Measurements from ENCODE around the gene MACROD2.

The MACROD2 gene

DNA sequence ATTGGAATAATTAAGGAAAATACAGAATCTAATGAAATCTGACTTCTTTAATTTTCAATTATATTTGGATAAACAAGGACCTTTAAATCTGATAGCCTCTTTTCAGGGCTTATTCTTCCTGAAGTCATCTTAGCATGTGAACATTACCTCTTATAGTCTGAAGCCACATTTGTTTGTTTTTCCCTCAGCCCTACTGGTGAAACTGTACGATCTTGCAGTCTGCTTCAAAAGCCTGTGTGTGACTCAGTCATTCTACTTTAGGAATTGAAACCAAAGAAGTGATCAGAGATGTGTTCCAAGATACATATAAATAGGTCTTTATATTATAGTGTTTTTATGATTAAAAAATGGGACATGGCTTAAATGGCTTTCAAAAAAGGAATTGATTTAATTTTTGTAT lies 67.5 kb downstream of the MACROD2 start:
- no peak for DNase-seq (ENCODE audit: low read depth in 2 of 2)

DNA sequence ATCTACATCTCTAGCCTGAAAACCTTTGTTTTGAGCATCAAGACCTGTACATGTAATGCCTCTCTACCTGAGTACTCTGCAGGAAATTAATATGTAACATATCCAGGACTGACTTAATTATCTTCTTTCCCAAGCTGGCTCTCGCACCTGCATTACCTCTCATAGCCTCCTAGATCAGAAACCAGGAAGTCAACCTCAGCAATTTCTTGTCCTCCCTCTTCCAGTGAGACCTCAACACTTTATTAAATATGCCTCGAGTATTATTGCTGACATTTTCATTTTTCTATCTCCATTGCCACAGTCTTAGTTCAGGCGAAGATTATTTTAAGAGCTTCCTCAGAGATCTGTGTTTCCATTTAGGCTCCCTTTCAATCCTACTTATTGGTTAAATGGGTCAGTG lies 69.0 kb downstream of the MACROD2 start:
- no peak for DNase-seq (ENCODE audit: low read depth in 2 of 2)

DNA sequence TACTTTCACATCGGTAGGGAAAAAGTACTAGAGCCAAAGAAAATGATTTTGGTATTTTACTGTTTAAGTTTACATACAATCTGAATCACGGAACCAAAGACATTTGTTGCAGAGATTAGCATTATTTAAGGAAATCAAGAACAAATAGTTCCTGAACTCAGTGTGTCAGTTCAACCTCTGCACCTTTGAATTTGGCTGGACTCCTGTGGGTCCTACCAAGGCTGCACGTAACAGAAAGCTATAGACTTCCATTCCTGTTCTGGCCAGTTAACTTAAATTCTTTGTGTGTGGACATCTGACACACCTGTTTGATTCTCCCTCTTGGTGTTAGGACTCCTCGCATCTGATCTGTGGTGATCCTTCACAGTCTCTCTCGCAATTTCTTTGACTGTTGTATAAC lies 69.6 kb downstream of the MACROD2 start:
- no peak for DNase-seq (ENCODE audit: low read depth in 2 of 2)

DNA sequence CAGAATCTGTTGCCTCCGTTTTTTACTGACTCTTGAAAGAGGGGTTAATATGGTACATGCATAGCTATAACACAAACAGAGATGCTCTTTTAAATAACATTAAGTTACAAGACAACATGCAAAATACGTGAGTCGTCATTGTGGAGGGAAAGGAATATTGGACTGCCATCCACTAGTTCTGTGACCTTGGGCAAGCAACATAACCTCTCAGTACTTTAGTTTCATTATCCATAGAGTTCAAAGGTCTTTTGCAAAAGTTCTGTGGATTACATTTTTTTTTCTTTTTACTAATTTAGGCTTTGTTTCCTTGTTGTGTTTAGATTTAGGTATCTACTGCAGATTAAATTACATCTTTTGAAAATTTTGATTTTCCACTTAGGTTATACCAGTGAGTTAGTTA lies 70.5 kb downstream of the MACROD2 start:
- no peak for DNase-seq (ENCODE audit: low read depth in 2 of 2)

DNA sequence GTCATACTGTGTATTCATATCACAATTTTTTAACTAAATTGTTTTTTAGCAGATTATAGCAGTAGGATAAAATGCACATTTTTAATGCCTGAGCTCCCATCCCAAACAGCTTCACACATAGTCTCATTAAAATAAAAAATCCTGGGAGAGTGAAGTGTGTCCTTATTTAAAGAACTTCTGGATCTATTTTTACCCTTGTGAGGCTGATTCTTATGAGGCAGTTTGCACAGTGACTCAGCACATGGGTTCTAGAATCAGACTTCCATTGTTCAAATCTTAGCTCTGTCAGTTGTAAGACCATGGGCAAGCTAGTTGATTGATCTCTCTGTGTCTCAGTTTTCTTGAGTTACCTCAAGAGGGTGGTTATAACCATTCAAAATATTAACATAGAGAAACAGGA lies 72.3 kb downstream of the MACROD2 start:
- no peak for DNase-seq (ENCODE audit: low read depth in 2 of 2)

DNA sequence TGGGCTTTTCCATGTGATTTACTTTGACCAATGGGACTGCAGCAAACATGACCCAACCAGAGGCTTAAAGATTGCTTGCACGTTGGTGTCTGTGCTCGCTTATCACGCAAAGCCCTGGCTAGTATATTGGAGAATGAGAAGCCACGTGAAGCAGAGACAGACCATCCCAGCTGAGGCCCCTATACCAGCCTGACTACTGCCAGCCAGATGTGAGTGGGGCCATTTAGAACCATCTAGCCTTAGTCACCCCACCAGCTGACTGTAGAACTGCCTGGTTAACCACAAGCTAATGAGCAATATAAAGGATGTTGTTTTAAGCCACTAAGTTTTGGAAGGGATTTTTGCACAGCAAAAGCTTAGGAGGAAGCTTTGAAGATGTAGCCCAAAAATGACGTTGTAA lies 74.5 kb downstream of the MACROD2 start:
- no peak for DNase-seq (ENCODE audit: low read depth in 2 of 2)

DNA sequence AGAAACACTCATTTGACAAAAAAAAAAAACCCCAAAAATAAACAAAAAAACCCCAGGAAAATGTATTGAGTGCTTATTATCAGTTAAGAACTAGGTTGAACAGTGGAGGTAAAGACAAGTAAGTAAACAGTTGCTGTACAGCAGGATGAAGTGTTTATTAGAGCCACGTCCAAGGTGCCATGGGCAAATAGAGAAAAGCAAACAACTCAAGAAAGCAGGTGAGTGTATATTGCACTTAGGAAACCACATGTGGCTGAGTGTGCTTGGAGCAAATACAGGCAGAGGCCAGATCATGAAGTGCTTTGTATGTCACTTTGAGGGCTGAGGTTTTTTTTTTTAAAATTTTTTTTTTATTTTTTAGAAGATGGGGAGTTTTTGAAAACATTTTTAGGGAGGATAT lies 98.3 kb downstream of the MACROD2 start:
- no peak for DNase-seq (ENCODE audit: low read depth in 2 of 2)

DNA sequence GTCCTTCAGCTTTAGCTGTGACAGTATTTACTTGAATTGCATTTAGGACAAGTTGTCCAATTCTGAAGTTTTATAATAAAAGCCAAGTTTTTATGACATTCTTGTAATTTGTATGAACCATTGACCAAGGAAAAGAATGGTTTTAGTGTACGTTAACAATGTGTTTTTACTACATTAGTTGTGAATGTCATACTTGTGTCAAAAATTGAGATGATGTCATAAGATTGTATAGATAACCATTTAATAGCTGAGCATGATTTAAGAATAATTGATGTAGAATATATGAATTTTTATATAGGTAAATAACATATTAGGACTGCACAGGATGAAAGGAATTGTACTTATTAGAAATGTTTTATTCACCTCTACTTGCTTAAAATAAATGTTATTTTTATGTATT lies 102.9 kb downstream of the MACROD2 start:
- DNase-seq (ENCODE audit: low read depth in 2 of 2) = no peak

DNA sequence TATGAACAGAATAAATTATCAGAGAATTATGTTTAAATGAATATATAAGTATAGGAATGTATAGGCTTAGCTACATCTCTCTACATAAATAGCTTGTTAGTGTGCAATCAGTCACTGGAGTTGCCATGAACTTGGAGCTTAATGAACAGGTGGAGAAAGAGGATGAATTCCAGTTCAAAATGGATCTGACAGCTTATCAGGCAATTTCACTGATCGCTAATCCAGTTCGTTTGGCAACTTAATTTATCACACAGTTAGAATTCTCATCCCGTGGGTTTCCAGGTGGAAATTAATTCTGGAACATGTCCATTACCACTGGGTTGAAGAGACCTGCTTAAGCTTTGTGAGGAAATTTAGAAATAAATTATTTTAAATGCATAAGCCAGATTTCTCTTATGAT lies 118.1 kb downstream of the MACROD2 start:
- no peak for DNase-seq (ENCODE audit: low read depth in 2 of 2)

DNA sequence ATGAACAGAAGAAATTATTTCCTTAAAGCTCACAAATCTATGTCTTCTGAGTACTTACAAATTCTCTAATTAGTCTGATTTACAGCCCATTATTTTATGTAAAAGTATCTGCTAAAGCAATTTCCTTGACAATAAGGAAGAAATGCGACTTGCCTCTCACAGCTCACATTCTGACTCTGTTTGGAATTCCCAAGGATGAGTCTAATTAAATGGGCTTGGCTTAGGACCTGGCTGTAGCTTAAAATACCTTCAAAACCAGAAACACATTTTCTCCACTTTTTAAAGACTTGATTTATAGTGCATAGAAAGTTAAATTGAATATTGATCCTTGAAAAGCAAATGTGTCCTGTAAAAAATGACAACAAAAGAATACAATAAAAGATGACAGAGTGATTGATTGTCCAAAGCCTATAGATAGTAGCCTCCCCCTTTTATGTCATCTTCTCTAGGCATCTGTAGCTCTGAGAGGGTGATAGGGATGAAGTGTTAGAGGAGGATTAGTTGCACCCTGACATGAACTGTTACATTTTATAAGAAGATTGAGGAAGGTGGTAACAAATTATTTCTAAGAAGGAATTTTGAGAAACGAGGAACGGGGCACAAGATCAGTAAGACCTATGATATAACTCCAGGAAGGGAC lies 118.9 kb downstream of the MACROD2 start:
- DNase-seq (ENCODE audit: low read depth in 2 of 2) = no peak

DNA sequence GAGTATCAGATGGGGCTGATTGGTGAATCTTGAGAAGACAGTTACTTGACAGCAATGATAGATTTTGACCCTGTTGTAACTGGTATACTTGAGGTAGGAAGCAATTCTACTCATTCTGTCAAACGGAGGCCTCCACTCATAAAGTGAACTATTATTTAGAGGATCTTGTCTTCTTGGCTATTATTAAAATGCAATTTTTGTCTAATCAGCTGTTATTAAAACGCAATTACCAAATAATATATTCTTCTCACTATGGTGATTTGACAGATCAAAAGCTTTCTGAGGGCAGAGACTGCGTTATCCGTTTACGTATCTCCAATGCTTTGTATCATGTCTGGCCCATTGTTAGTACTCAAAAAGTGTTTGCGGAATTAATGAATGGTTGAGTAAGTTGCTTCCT lies 120.7 kb downstream of the MACROD2 start:
- no peak for DNase-seq (ENCODE audit: low read depth in 2 of 2)

DNA sequence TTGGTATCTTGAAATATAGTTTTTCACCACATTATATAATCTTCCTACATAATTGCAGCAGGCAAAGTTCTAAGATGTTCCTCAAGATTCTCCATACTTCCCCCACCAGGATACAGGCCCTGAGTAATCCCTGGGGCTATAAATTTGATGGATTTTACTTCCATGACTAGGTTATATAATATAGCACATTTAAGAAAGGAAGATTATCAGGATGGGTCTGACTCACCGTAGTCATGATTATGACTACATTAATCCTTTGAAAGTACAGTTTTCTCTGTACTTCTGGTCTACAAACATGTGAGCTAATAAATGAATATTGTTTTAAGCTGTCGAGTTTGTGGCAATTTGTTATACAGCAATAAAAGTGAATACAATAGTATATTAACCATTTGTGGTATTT lies 122.5 kb downstream of the MACROD2 start:
- no peak for DNase-seq (ENCODE audit: low read depth in 2 of 2)

DNA sequence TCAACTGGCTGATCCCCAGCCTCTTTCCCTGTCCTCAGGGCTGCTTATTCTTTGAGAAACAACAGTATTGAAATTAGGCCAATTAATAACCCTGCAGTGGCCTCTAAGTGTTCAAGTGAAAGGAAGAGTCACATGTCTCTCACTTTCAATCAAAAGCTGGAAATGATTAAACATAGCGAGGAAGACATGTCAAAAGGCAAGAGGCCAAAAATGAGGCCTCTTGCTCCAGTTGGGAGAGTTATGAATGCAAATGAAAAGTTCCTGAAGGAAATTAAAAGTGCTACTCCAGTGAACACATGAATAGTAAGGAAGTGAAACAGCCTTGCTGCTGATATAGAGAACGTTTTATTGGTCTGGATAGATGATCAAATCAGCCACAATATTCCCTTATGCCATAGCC lies 131.5 kb downstream of the MACROD2 start:
- DNase-seq (ENCODE audit: low read depth in 2 of 2) = no peak

DNA sequence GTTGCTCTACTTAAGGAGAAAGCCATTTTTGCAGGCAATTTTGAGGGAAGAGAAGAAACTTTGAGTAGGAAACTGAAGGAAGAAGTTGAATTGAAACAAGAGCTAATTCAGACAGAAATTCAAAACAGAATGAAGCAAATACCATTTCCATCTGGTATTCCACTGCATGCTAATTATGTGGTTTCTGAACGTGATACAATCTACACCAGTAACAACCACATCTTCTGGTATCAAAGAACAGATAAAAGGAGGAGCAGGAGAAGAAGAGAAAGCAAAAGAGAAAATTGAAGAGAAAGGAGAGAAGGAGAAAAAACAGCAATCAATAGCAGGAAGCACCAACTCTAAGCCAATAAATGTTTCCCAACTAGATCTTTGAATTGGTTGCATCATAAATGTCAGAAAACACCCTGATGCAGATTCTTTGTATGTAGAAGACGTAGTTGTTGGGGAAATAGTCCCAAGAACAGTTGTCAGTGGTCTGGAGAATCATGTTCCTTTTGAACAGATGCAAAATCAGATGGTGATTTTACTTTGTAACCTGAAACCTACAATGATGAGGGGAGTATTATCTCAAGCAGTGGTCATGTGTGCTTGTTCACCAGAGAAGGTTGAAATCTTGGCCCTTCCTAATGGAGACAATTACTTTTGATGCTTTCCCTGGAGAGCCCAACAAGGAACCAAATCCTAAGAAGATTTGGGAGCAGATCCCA lies 132.4 kb downstream of the MACROD2 start:
- no peak for DNase-seq (ENCODE audit: low read depth in 2 of 2)

DNA sequence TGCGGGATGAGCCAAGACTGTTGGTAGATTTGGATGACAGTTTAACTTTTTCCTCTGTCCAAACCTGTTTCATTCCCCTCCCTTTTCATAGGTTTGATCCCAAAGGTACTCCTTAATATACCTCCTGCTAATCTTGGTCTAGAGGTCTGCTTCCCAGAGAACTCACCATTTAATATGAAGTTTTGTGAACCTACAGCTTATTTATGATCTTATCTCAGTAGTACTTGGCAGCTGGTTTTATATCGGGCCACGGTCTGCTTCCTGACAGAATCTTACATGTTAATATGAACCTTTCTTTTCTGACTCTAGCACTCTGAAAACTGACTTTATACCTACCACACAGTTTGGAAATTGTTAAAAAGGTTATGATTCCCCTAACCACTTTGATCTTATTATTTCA lies 138.7 kb downstream of the MACROD2 start:
- no peak for DNase-seq (ENCODE audit: low read depth in 2 of 2)

DNA sequence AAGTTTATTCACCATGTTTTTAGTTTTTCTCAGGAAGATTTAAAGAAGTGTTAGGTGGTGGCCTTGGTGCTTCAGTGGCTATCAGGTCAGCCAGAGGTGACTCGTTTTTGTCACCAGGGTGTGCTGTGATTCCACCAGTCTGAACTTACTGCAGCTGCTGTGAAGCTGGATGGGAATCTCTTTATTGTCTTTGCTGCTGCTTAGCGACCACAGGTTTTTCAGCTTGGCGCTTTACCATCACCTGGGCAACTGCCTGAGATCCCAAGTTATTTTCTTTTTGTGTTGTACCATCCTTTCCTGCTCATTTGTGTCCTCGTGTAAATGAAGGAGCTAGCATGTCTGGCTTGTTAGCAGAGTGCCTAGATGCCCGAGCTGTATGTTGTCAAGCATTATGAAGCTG lies 146.9 kb downstream of the MACROD2 start:
- no peak for DNase-seq (ENCODE audit: low read depth in 2 of 2)

DNA sequence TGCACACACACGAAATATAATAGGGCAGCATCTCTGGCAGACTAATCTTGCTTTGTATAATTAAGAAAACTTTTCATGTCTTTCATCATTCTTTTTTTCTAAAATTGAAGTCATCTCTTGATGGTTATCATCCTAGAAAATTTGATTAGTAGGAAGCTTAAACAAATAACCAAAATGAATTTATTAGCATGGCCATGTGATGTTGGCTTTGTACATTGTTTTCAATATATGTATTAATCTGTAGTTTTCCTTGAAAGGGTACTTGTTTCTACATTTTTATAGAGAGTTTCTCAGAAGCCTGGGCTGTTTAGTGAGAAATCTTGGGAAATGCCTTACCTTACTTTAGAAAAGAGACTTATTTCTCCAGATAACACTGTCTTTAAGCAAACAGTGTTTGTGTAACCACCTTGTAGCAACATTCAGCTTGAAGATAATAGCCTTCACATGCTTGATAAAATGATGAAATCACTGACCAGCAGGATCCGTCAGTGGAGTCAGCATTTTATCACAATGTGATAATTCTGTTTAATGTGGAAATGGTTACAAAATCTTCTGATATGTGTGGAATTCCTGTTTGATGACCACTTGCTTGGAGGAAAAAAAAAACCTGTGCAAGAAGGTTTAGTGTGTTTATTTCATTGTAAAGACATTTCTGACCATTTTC lies 147.8 kb downstream of the MACROD2 start:
- no peak for DNase-seq (ENCODE audit: low read depth in 2 of 2)

DNA sequence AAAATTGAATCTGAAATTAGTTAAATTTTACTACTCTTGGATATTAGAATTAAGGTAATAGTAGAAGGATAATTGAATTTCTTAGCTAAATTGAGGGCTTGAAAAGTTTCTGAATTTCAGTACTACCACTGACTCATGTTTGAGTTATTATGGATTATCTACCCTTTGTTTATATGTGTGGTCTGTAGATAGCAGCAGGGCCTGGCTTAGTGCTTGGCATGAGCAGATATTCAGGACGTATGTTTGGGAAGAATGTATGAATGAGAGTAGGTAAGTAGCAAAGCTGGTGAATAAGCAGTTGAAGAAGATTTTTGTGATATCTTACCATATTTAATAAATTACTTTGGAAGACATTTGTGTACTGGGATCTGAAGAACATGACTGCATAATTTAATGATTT lies 152.7 kb downstream of the MACROD2 start:
- DNase-seq (ENCODE audit: low read depth in 2 of 2) = no peak

DNA sequence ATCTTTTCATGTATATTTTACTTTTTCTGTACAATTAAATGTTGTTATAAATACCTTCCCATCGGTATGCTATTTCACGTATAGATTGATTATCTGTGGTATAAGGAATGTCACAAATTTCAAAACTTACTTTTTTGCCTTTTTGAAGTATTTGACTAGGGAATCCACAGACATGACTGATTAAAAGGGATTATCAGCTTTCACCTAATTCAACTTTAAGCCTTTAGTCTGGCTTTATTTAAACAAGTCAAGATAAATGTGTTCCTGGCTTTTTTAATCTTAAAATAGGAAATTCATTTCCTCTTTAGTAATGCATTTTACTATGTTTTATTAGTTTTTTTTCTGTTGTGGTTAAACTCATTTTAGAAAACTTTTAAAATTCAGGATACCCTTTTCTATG lies 160.0 kb downstream of the MACROD2 start:
- no peak for DNase-seq (ENCODE audit: low read depth in 2 of 2)

DNA sequence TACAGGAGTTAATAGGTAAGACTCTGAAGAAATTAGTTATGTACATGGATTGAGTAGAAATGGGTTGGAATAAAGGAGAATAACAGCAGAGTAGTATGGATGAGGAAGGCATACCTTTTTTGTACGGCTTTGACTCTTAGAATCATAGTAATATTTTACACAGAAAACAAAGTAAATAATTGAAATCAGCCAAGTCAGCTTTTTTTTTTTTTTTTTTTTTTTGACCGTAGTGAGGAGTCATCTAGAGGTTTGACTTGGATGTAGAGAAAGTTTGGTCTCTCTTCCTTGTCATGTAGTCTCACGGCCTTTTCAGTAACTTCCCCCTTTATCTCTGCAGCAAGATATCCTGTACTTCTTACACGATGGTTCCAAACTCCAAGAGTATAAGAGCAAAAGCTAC lies 183.2 kb downstream of the MACROD2 start:
- DNase-seq (ENCODE audit: low read depth in 2 of 2) = no peak

DNA sequence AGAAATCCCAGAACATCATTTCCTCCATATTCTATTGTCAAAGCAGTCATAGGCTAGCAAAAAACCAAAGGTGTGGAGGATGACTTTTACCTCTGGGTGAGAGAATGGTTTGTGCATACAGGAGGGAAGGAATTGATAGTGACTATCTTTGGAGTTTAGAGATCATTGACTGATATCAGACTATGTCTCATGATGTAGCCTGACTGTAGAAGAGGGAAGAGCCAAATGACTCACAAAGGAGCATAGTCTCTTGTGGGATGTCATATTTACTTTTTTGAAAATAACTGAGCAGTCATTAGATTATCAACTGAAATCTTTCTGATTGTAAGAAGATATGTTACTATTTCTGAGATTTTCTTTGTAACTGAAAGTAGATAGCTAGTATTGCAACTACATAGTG lies 183.6 kb downstream of the MACROD2 start:
- DNase-seq (ENCODE audit: low read depth in 2 of 2) = no peak

DNA sequence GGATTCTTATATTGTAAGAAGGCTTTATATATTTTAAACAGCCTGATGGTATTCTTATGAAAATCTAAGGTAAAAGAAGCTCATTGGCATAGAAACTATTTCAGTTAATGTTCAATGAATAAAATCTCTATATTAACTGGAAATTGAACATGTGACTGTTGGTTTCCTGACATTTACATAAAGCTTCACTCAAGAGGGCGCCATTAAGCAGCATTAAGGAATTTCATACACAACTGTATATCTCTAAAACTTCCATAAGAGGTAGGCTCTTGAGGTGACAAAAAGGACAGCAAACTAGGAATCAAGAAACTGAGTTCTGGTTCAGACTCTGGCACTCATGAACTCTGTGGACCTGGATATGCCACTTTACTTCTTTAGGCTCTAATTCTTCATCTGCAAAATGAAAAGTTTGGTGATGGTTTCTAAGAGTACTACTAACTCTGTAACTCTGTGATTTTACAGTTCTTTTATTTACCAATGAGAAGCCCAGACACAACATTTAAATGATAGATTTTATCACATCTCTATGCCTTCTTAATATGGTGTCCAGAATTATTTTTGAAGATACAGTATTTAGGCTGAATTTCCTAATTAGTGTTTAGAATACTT lies 194.6 kb downstream of the MACROD2 start:
- DNase-seq (ENCODE audit: low read depth in 2 of 2) = no peak

DNA sequence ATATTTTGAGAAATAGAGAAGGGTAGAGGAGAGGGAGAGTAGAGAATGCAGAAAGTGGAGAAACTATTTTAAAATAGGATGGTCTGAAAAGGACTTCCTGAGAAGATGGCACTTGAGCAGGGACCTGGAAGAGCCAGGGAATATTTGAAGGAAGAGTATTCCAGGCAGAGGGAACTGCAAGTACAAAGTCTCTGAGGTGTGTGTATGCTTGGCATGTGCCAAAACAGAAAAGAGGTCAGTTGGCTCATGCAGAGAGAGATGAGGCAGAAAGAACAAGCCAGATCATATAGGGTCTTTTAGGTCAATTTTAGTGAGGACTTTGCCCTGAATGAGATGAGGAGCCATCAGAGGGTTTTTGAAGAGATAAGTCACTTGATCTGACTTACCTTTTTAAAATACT lies 196.2 kb downstream of the MACROD2 start:
- no peak for DNase-seq (ENCODE audit: low read depth in 2 of 2)

All from stimulated activated CD4-positive, alpha-beta T cell treated with anti-CD3 and anti-CD28 coated beads, Interleukin-1b, Interleukin-23, amount 100 ng/mL, for 1 hour (primary cell).